Thyroid gland (tissue), 4 donors: ENCODE measurements around the gene SLF1.

ENCODE experiments used
- CTCF ChIP-seq, 6 experiments: fragments of 200-600 bp in 3 of 6; fragments of 450-650 bp in 3 of 6; sonication (generic) in 3 of 6; IDR thresholded peaks; one replicate each; pipeline ENCODE4 v1.5.1; 2016 to 2019; ENCODE audit warnings: antibody characterized with exemption in 6 of 6, mild to moderate bottlenecking in 2 of 6, inconsistent platforms in 1 of 6, moderate library complexity in 1 of 6
- POLR2A ChIP-seq, 2 donors: fragments of 450-650 bp; IDR thresholded peaks; one replicate each; pipeline ENCODE4 v1.6.1; 2017; ENCODE audit warnings: antibody characterized with exemption in 2 of 2, mild to moderate bottlenecking in 2 of 2, moderate library complexity in 1 of 2

- TF ChIP-seq POLR2A (IDR thresholded peaks at IDR 0.05) (no peak), CTCF (IDR thresholded peaks at IDR 0.05) (no peak)
Observed at GRCh38 chr5:94658272-94658671, 39.8 kb downstream of the SLF1 start.
